Activated CD8-positive, alpha-beta memory T cell treated with anti-CD3 and anti-CD28 coated beads for 36 hours (primary cell): ENCODE data around the gene AGMAT. TPM values are rescaled to one million over a fixed set of nuclear protein-coding genes. Genes with fewer than 3 reads are reported as not detected.

Experiments
- CTCF ChIA-PET: fragments of 350-600 bp; sonication (Branson Sonifier 250); formaldehyde crosslinking; loops from one replicate; lab custom pipeline; 2021; ENCODE audit warnings: antibody characterized with exemption; lab: Charles Lee
- POLR2A ChIA-PET: fragments of 350-600 bp; sonication (Branson Sonifier 250); formaldehyde crosslinking; loops from one replicate; lab custom pipeline; 2021; ENCODE audit warnings: antibody characterized with exemption; lab: Charles Lee
- total RNA-seq, 2 experiments: library from RNA; stranded (reverse); gene quantifications; one replicate each; pipeline ENCODE4 v1.2.3, GENCODE V29; 2021

Gene AGMAT, protein sequence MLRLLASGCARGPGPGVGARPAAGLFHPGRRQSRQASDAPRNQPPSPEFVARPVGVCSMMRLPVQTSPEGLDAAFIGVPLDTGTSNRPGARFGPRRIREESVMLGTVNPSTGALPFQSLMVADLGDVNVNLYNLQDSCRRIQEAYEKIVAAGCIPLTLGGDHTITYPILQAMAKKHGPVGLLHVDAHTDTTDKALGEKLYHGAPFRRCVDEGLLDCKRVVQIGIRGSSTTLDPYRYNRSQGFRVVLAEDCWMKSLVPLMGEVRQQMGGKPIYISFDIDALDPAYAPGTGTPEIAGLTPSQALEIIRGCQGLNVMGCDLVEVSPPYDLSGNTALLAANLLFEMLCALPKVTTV
- 10 to 100 TPM; 19.6 to 20.3 TPM for total RNA-seq

DNA sequence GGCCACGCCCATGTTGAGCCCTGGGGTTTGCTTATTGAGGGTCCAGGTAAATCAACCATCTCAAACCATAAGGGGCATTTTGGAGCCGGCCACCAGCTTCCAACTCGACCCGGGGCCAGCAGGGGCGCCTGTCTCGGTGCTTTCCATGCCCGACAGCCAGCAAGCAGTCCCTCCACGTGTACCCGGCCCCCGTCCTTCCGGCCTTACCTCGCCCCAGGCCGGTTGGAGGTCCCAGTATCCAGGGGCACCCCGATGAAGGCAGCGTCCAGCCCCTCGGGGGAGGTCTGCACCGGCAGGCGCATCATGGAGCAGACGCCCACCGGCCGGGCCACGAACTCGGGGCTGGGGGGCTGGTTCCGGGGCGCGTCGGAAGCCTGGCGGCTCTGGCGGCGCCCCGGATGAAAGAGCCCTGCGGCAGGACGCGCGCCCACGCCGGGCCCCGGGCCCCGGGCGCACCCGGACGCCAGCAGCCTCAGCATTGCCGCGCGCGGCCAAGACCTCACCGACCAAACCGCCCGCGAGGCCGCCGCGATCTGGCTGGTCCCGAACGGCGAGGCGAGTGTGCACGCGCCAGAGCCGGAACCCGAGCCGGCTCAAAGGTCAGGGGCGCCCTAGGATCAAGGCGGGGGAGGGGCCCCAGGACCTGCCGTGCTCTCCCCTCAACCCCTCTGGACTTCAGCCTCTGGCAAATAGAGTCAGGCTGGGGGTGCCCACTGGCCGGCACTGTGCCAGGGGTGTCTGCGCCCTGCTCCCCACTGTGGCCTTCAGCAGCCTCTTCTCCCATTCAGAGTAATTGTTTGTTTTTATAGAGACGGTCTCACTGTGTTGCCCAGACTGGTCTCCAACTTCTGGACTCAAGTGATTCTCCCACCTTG, at the start of gene AGMAT:
Gene AGMAT, minus strand, starts transcription at position 563 of the 875 bp plus-strand sequence. Its CDS starts 84 bp downstream, at position 479.
- CTCF ChIA-PET: interaction anchor here (0.6 to 0.9 kb wide), 2 partner anchors 18 to 100 kb away, joined by 3 read pairs; partner anchors contain the start of gene PLEKHM2
- POLR2A ChIA-PET: interaction anchor here (0.7 to 1.1 kb wide), 2 partner anchors 30 to 31 kb away, joined by 4 read pairs; no protein-coding TSS in a partner anchor

DNA sequence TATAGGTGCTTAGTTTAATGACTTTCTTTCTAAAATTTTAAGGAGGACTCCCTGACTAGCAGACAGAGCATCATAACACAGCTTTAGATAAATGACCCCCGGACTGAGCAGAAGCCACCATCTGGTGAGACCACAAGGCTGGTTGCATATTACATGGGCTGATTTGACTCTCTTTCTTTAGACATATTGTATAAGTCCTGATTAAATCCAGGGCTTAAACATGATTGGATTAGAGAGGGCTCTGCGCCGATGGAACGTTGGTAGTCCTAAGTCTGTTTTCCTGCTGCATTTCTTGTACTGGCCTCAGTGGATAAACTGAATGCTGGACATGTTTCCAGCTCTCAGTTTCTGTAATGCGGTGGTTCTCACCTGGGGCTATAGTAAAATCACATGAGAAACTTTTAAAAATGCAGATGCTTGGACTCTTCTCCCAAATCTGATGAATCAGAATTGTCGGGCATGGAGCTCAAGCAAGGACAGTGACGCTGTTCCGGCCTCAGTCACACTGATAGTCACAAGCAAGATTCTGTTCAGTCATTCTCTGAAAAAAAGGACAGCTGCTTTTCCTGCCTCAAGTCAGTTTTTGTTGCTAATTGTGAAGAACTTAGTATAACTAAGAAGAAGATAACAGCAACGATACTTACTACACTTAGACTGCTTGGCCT, 49.0 kb upstream of the AGMAT start:
- POLR2A ChIA-PET: no interaction called here
- CTCF ChIA-PET: no interaction called here

DNA sequence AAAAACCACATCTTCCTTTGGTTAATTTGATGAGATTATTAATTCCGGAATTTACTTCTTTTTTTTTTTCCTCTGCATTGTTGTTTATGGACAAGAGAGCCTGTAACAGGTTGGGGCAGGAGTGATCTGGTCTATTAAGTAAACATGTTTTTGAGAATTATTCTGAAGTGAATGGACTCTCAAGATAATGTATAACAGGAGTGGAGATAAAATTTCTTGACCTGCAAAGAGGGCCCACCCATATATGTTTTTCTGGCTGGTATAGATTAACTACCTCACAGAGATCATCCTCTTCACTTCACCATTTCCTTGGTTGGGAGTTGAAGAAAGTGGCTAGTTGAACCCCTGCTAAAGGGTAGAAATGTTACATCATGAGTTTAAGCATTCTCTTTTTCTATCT, 43.2 kb upstream of the AGMAT start:
- ChIA-PET POLR2A (interaction anchor here (1.5 kb wide), 1 partner anchor 10 kb away, joined by 6 read pairs; the partner anchor contains the start of gene DDI2), CTCF (no interaction called here)

DNA sequence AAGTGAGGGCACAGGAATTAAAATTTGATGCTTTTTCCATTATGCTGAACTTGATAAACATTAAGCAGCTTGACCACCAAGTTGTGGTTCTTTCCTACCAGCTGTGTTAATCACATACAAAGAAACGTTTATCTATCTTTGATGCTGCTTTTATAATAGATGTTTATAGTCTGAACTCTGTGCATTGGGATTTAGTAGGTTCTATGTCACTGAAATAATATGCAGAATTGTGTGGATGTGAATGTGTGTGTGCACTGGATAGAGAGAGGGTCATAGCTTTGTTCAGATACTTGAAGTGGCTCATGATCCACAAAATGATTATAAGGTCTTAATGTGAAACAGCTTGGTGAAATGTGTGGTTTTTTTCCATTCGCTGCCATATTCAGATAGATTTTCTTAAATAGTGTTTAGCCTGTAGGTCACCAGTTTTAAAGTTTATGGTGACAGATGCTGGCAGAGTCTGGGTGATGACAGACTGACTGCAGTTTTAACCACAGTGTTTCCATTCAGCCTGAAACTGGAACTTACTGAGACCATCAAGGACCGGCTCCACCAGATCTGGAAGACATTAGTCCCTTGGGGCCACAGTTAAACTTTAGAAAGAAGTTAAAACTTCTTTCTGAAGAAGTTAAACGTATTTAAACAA, 42.6 kb upstream of the AGMAT start:
- CTCF ChIA-PET: no interaction called here
- POLR2A ChIA-PET: interaction anchor here (1.5 kb wide), 1 partner anchor 10 kb away, joined by 6 read pairs; the partner anchor contains the start of gene DDI2

DNA sequence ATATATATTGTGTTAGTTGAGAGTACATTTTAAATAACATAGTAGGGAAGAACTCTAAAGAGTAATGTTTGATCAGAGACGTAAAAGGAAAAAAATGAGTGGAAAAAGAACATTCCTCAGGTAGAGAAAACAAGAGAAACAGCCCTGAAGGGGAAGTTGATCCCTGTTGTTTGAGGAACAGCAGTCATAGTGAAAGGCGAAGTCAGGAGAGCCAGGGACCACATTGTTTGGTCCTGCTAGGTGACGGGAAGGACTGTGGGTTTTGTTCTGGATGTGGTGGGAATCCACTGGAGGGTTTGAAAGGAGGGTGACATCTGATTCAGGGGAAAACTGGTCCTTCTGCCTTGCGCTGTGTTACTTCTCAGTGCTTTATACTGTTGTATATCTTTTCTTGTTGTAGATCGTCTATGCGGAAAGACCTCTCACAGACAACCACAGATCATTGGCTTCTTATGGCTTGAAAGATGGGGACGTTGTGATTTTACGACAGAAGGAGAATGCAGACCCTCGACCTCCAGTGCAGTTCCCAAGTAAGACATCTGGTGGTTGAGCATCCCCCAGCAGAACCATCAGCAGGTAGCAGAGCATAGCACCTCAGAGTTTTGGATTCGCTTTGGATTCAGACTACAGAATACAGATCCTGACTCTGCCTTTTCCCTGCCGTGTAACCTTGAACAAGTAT, 41.6 kb upstream of the AGMAT start:
- CTCF ChIA-PET: no interaction called here
- POLR2A ChIA-PET: interaction anchor here (1.5 kb wide), 1 partner anchor 8 kb away, joined by 6 read pairs; the partner anchor contains the start of gene DDI2

DNA sequence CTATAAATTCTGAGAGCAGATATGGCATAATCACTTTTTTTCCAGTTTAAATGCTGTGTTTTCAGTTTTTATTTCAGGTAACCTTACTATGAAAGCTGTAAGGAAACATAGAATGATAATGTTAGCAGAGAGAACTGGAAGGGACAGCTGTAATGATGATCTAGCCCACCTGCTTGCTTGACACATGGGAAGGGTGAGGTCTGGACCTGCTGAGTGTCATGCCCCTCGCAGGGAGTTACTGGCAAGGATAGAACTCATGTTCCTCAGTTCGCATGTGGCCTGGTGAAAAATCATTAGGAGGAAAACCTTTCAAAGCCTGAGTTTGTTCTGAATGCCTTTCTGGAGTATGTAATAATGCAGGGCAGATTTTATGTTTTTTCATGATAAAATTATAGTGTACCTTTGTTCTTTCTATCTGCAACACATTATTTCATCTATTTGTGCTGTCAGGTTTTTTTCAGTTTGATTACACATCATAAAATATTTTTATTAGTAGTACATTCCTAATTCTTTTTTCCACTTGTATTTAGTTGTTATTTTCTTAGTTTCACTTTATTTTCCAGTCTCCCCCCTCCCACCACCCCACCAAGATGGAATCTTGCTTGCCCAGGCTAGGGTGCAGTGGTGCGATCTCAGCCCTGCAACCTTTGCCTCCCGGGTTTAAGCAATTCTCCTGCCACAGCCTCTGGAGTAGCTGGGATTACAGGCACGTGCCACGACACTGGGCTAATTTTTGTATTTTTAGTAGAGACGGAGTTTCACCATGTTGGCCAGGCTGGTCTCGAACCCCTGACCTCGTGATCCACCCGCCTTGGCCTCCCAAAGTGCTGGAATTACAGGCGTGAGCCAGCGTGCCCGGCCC, 40.4 kb upstream of the AGMAT start:
- ChIA-PET CTCF (interaction anchor here (0.7 kb wide), 1 partner anchor 51 kb away, joined by 5 read pairs; no protein-coding TSS in a partner anchor), POLR2A (no interaction called here)

DNA sequence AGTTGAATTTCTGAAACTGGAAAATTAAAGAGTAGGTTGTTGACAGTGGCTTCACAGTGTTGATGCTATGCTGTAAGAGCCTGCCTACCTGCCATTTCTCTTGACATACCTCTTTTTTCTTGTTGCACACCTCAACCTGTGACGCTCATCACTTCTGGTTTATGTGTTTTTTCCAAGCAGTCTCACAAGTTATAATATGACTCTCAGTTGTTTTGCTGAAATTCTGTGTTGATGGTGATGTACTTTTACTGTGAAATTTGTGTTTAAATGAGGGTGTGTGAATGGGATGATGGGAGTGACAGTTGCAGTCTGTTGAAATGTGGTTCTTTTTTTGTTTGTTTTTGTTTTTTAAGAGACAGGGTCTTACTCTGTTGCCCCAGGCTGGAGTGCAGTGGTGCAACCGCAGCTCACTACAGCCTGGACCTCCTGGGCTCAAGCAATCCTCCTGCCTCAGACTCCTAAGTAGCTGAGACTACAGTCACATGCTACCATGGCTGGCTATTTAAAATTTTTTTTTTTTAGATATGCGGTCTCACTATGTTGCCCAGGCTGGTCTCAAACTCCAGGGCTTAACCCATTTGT, 39.4 kb upstream of the AGMAT start:
- POLR2A ChIA-PET: interaction anchor here (0.8 kb wide), 1 partner anchor 12 kb away, joined by 3 read pairs; no protein-coding TSS in a partner anchor
- CTCF ChIA-PET: interaction anchor here (0.7 kb wide), 1 partner anchor 53 kb away, joined by 5 read pairs; no protein-coding TSS in a partner anchor

DNA sequence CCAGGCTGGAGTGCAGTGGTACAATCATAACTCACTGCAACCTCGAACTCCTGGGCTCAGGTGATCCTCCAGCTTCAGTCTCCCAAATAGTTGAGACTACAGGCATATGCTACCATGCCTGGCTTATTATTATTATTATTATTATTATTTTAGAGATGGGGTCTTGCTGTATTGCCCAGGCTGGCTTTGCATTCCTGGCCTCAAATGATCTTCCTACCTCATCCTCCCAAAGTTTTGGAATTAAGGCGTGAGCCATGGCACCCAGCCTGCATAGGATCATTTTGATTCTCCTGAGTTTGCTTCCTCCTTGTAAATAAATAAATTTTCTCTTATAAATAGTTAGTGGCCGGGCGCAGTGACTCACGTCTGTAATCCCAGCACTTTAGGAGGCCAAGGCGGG, 38.6 kb upstream of the AGMAT start:
- POLR2A ChIA-PET: interaction anchor here (0.8 kb wide), 1 partner anchor 11 kb away, joined by 3 read pairs; no protein-coding TSS in a partner anchor
- CTCF ChIA-PET: no interaction called here

DNA sequence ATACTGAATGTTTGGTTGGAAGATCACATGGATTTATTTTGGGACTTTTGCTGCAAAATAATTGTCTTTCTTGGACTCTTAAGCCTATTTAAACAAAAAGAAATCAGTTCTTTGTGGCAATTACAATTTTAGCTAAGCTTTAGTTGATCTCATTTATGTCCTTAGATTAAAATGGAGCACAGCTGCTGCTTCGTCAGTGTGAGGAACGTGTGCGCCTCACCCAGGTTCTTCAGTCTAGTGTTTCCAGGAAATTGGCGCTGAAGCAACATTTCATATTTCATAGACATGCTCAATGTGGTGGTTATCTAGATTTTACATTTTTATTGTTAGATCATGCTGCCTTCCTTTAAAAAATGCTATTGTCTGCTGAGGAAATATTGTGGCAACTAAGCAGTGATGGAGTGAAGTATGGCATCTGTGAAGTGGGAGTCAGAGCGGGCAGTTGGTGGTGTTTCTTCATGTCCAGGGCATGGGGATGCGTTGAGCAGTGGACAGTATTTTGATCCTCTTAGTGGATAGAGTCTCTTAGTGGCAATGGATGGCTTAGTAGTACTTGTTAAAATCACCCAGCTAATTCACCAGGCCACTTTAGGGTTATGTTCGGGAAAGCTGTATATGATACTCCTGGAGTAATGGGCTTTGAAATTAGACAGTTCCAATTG, 38.0 kb upstream of the AGMAT start:
- CTCF ChIA-PET: no interaction called here

DNA sequence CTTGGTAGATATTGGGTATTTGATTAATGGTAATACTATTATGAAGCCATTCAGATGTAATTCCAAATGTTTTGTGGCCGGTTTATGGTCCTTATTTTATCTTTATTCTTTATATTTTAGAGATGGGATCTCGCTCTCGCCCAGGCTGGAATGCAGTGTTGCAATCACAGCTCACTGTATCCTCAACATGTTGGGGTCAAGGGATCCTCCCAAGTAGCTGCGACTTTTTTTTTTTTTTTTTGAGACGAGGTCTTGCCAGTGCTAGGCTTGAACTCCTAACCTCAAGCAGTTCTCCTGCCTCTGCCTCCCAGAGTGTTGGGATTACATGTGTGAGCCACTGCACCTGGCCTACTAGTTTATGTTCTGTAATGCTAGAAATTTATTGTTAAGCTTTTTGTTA, 37.1 kb upstream of the AGMAT start:
- POLR2A ChIA-PET: no interaction called here

More for the DNA sequence above, 38.0 kb upstream of the AGMAT start:
- POLR2A ChIA-PET: no interaction called here

DNA sequence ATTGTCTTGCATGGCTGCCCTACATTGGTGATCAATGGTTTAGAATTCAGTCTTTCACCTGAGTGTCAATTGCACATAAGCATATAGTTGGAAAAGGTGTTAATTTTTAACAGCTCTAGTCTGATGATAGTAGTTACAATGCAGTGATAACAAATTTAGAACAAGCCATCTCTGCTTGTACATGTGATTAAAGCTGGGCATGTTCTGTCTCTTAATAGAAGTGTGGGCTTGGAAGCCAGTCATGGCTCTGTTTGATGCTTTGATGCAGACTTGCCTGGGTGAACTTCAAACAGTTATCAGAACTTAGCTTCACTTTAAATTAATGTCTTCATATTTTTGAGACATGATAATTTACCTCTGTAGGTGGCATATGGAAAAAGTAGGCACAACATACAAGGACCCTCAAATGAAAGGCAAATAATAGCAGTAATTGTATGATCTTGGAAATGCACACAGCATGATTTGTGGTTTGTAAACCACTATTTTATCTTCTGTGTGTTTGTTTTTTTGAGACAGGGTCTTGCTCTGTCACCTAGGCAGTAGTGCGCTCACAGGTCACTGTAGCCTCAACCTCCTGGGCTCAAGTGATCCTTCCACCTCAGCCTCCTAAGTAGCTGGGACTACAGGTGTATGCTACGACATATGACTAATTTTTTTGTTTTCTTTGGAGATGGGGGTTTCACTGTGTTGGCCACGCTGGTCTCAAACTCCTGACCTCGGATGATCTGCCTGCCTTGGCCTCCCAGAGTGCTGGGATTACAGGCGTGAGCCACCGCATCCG, 36.2 kb upstream of the AGMAT start:
- ChIA-PET CTCF (interaction anchor here (0.6 kb wide), 1 partner anchor 13 kb away, joined by 3 read pairs; no protein-coding TSS in a partner anchor), POLR2A (no interaction called here)

More for the DNA sequence above, 37.1 kb upstream of the AGMAT start:
- CTCF ChIA-PET: no interaction called here

DNA sequence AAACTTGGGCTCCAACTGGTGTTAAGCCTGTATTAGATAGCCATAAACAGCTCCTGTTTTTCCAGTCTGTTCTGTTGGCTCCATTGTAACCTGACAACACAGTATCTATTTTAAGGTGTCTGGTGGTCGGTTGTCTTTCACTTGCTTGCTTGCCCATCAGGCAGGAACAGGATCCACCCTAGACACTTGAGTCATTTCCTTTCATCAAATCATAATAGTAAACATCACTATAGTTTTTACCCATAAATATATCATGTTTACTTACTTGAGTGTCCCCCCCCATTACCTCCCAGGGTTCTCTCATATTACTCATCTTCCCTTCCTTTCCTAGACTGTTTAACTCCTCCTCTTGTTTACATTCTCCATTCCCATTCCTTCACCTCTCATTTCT, 35.3 kb upstream of the AGMAT start:
- ChIA-PET POLR2A (no interaction called here), CTCF (interaction anchor here (0.6 kb wide), 1 partner anchor 12 kb away, joined by 3 read pairs; no protein-coding TSS in a partner anchor)

DNA sequence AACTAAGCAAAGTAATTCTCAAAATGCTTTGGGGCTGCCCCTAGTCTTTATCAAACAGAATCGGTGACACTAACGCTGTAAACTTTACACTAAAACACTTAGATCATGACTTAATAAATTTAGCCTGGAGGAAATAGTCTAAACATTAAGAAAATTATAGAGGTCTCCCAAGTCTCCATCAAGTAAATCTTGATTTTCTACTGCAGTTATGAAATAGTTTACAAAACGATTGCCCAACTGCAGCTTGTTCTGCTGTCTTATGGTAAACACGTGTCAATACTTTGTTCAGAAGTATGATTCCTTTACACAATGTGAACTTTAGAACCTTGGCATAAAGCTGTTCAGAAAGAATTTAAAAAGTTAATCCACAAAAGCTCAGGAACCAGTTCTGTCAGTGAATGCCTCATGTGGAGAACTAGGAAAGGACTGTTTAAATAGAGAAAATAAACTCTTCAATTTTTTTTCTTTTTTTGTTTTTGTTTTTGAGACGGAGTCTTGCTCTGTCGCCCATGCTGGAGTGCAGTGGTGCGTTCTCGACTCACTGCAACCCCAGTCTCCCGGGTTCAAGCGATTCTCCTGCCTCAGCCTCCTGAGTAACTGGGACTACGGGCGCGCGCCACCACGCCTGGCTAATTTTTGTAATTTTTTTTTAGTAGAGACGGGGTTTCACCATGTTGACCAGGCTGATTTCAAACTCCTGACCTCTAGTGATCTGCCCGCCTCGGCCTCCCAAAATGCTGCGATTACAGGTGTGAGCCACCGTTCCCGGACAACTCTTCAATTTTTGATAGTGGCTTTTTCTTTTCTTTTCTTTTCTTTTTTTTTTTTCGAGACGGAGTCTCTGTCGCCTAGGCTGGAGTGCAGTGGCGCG, 34.0 kb upstream of the AGMAT start:
- ChIA-PET CTCF (interaction anchor here (0.6 kb wide), 1 partner anchor 63 kb away, joined by 5 read pairs; no protein-coding TSS in a partner anchor), POLR2A (interaction anchor here (0.7 to 1.8 kb wide), 5 partner anchors 8 to 92 kb away, joined by 3 to 14 read pairs (median 6); partner anchors contain the start of gene DNAJC16)

DNA sequence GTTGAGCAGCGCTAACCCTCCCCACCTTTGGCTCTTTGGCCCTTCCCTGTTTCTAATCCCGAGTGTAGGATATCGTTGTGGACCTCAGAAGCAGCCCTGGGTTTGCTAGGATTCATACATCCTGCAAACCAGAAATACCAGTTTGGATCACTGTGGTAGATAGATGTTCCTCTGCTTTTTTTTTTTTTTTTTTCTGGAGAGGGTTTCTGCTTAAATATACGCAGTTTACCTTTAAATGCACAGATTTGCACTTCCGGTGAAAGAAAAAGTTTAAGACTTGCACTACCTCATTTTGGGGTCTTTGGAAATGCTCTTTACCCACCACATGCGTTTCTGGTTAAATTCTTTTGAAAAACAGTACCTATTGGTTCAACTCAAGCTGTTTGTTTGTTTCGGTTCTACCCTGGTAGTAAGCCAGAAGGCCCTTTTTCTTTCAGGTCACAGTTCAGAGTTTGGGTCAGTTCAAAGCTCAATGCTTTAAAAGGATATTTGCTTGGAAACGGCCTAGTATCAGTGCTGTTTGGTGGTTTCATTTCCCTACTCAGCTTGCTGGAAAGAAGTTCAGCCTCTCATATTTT, 33.3 kb upstream of the AGMAT start:
- POLR2A ChIA-PET: interaction anchor here (0.7 to 1.8 kb wide), 6 partner anchors 9 to 91 kb away, joined by 3 to 14 read pairs (median 4); partner anchors contain the start of gene DNAJC16
- CTCF ChIA-PET: interaction anchor here (0.6 to 1.1 kb wide), 2 partner anchors 12 to 63 kb away, joined by 3 to 5 read pairs; no protein-coding TSS in a partner anchor
